Measurements from ENCODE around the gene SH3BP5. TPM values are rescaled to one million over a fixed set of nuclear protein-coding genes. Genes with fewer than 3 reads are reported as not detected.

Gene SH3BP5
- total RNA-seq, 1 experiment from 2014 or later: 39.3 TPM

- BruUV-seq (replicated peaks): no TSS peak
- Histone ChIP-seq H3K79me2 (ENCODE audit: low read depth) (peaks cover 11% of the 10 kb centered on the region; the same call in 1 of the 2 replicates), H3F3A (ENCODE audit: insufficient read depth, low read depth) (no peaks in the 10 kb centered on the region), H3K36me3 (ENCODE audit: low read depth) (peaks cover 34% of the 10 kb centered on the region), H3K4me2 (no peak overlapping the region), H3K9me2 (ENCODE audit: insufficient read depth) (no peaks in the 10 kb centered on the region), H3K4me3 (no peak overlapping the region), H4K20me1 (ENCODE audit: insufficient read depth) (peaks cover 15% of the 10 kb centered on the region; the same call in 1 of the 2 replicates), H3K27me3 (ENCODE audit: insufficient read depth, low read depth) (no peaks in the 10 kb centered on the region), H2AFZ (no peak overlapping the region), H3K9me3 (ENCODE audit: insufficient read depth, low read depth) (no peaks in the 10 kb centered on the region), H3K27ac (no peak overlapping the region), H3K4me1 (replicated peaks; ENCODE audit: insufficient read depth) (no peaks in the 10 kb centered on the region)
- CTCF ChIA-PET: interaction anchor here (0.7 kb wide), 2 partner anchors 198 to 207 kb away, joined by 3 to 5 read pairs; no protein-coding TSS in a partner anchor
- POLR2A ChIA-PET (ENCODE audit: unreplicated experiment): no interaction called here
- TF ChIP-seq CTCF (conservative IDR thresholded peaks at IDR 0.05): no peak
- no peak for TF ChIP-seq EZH2 (IDR thresholded peaks at IDR 0.05; ENCODE audit: low read depth)
- intact Hi-C loops (cut with micrococcal nuclease; ENCODE audit: unreplicated experiment): no loop called here
- DNase-seq: no peak
Observed at GRCh38 chr3:15214758-15215157, 117.6 kb downstream of the SH3BP5 start.

- BruUV-seq (replicated peaks): no TSS peak
- no peak overlapping the region for H3K4me2 ChIP-seq
- TF ChIP-seq CTCF (conservative IDR thresholded peaks at IDR 0.05) (no peak), EZH2 (IDR thresholded peaks at IDR 0.05; ENCODE audit: low read depth) (no peak)
- H3K9me2 ChIP-seq (ENCODE audit: insufficient read depth): no peaks in the 10 kb centered on the region
- no peak overlapping the region for H3K4me3 ChIP-seq
- peaks cover 17% of the 10 kb centered on the region for H3K36me3 ChIP-seq (ENCODE audit: low read depth)
- ChIA-PET CTCF (no interaction called here), POLR2A (ENCODE audit: unreplicated experiment) (no interaction called here)
- H3K27ac ChIP-seq: no peak overlapping the region
- H3K79me2 ChIP-seq (ENCODE audit: low read depth): peaks cover 39% of the 10 kb centered on the region
- peaks cover 13% of the 10 kb centered on the region for H3K4me1 ChIP-seq (replicated peaks; ENCODE audit: insufficient read depth)
- H2AFZ ChIP-seq: no peak overlapping the region
- H3F3A ChIP-seq (ENCODE audit: insufficient read depth, low read depth): peaks cover 2% of the 10 kb centered on the region; the same call in 1 of the 2 replicates
- peaks cover 27% of the 10 kb centered on the region for H4K20me1 ChIP-seq (ENCODE audit: insufficient read depth)
- intact Hi-C loops (cut with micrococcal nuclease; ENCODE audit: unreplicated experiment): no loop called here
- DNase-seq: no peak
- H3K27me3 ChIP-seq (ENCODE audit: insufficient read depth, low read depth): no peaks in the 10 kb centered on the region
- H3K9me3 ChIP-seq (ENCODE audit: insufficient read depth, low read depth): no peaks in the 10 kb centered on the region
Observed at GRCh38 chr3:15211937-15212336, 120.4 kb downstream of the SH3BP5 start.

- Histone ChIP-seq H3F3A (ENCODE audit: insufficient read depth, low read depth) (peaks cover 17% of the 10 kb centered on the region; the same call in 1 of the 2 replicates), H3K4me1 (replicated peaks; ENCODE audit: insufficient read depth) (peaks cover 19% of the 10 kb centered on the region), H3K27me3 (ENCODE audit: insufficient read depth, low read depth) (no peaks in the 10 kb centered on the region), H3K9me2 (ENCODE audit: insufficient read depth) (no peaks in the 10 kb centered on the region), H3K36me3 (ENCODE audit: low read depth) (peaks cover 12% of the 10 kb centered on the region), H2AFZ (no peak overlapping the region), H3K4me2 (peak overlapping the region; percentile 93), H3K4me3 (peak overlapping the region; percentile 98; the same call in 1 of the 2 replicates), H3K9me3 (ENCODE audit: insufficient read depth, low read depth) (no peaks in the 10 kb centered on the region), H3K79me2 (ENCODE audit: low read depth) (peaks cover 47% of the 10 kb centered on the region), H3K27ac (no peak overlapping the region), H4K20me1 (ENCODE audit: insufficient read depth) (peaks cover 30% of the 10 kb centered on the region)
- POLR2A ChIA-PET (ENCODE audit: unreplicated experiment): no interaction called here
- DNase-seq: no peak
- TF ChIP-seq EZH2 (IDR thresholded peaks at IDR 0.05; ENCODE audit: low read depth) (no peak), CTCF (conservative IDR thresholded peaks at IDR 0.05) (no peak)
- intact Hi-C loops (cut with micrococcal nuclease; ENCODE audit: unreplicated experiment): loop anchor here (2.0 to 10.0 kb wide), 6 partner anchors 101 to 1337 kb away; no protein-coding TSS in a partner anchor
- BruUV-seq (replicated peaks): no TSS peak
- CTCF ChIA-PET: interaction anchor here (0.6 kb wide), 1 partner anchor 1064 kb away, joined by 6 read pairs; no protein-coding TSS in a partner anchor
Observed at GRCh38 chr3:15207836-15208504, 124.4 kb downstream of the SH3BP5 start.
